Panc1 (cell line): Measurements from ENCODE around the gene LRMDA. TPM values are rescaled to one million over a fixed set of nuclear protein-coding genes. Genes with fewer than 3 reads are reported as not detected.

Source experiments
- ATAC-seq: fragments of 200-7000 bp; cut with Tn5 transposase; 2 replicates; pipeline ENCODE4 v1.9.1; 2020; ENCODE audit warnings: mild to moderate bottlenecking, moderate library complexity
- BruUV-seq: library from RNA; stranded (reverse); fragments of 400-500 nt; replicated peaks from 2 replicates; lab custom pipeline; 2021; lab: Mats Ljungman, UMichigan
- CTCF ChIA-PET: fragments of 300-600 bp; sonication (Branson Sonifier 250); formaldehyde crosslinking; loops from one replicate; lab custom pipeline; 2022; ENCODE audit warnings: antibody characterized with exemption; lab: Charles Lee
- POLR2A ChIA-PET: fragments of 300-600 bp; sonication (Branson Sonifier 250); formaldehyde crosslinking; loops from one replicate; lab custom pipeline; 2022; ENCODE audit warnings: antibody characterized with exemption; lab: Charles Lee
- DNase-seq: peaks from one replicate; pipeline ENCODE4 v3.0.0-alpha.2; 2010; ENCODE audit warnings: low read depth, low spot score
- H3K27ac ChIP-seq: 2 replicates; pipeline ENCODE4 v1.5.1; 2011; ENCODE audit warnings: mild to moderate bottlenecking, low read length, inconsistent platforms
- H3K27me3 ChIP-seq: fragments of 200-500 bp; sonication (Bioruptor generic); 2 replicates; pipeline ENCODE4 v1.6.0; 2014; ENCODE audit warnings: low read length, inconsistent platforms; ENCODE audit not compliant: control insufficient read depth, insufficient read depth
- H3K36me3 ChIP-seq: fragments of 200-500 bp; sonication (Bioruptor generic); 2 replicates; pipeline ENCODE4 v1.5.1; 2014; ENCODE audit warnings: inconsistent platforms, mild to moderate bottlenecking, low read length, moderate library complexity; ENCODE audit not compliant: control insufficient read depth, insufficient read depth
- H3K4me1 ChIP-seq: 2 replicates; pipeline ENCODE4 v1.5.1; 2011; ENCODE audit warnings: inconsistent platforms, mild to moderate bottlenecking, low read length, moderate library complexity; ENCODE audit not compliant: control insufficient read depth, insufficient read depth
- H3K4me3 ChIP-seq, 2 experiments: 2 replicates each; pipeline ENCODE4 v1.5.1; 2011 to 2012; ENCODE audit warnings: low read depth in 2 of 2, low read length in 2 of 2, mild to moderate bottlenecking in 2 of 2, inconsistent platforms in 1 of 2, moderate library complexity in 1 of 2
- H3K9me3 ChIP-seq: fragments of 200-500 bp; sonication (Bioruptor generic); 2 replicates; pipeline ENCODE4 v1.5.1; 2014; ENCODE audit warnings: low read depth, mild to moderate bottlenecking, inconsistent platforms, low read length, moderate library complexity; ENCODE audit not compliant: control insufficient read depth, insufficient read depth
- CTCF ChIP-seq: fragments of 450-650 bp; IDR thresholded peaks from 2 replicates; pipeline ENCODE4 v1.5.1; 2017; ENCODE audit warnings: mild to moderate bottlenecking
- POLR2AphosphoS5 ChIP-seq: IDR thresholded peaks from 2 replicates; pipeline ENCODE4 v1.6.1; 2012; ENCODE audit warnings: mild to moderate bottlenecking, low read depth, low read length, moderate library complexity
- REST ChIP-seq, 2 experiments: IDR thresholded peaks; 2 replicates each; pipeline ENCODE4 v1.6.1; 2011 to 2012; ENCODE audit warnings: low read depth in 2 of 2, control low read depth in 1 of 2, low read length in 1 of 2, mild to moderate bottlenecking in 1 of 2, moderate library complexity in 1 of 2; ENCODE audit not compliant: insufficient read depth in 1 of 2
- SIN3A ChIP-seq: IDR thresholded peaks from 2 replicates; pipeline ENCODE4 v1.6.1; 2012; ENCODE audit warnings: low read depth, mild to moderate bottlenecking, low read length, moderate library complexity, borderline replicate concordance; ENCODE audit not compliant: insufficient read depth
- TCF7L2 ChIP-seq: IDR thresholded peaks from 2 replicates; pipeline ENCODE4 v1.6.1; 2011; ENCODE audit warnings: mild to moderate bottlenecking, low read depth, low read length, inconsistent platforms
- in situ Hi-C: cut with HindIII; loops from 2 replicates; pipeline ENCODE4 v1.10.0; 2016; ENCODE audit warnings: low sequenced_read_pairs, low pct_unique_long_range_greater_than_20kb
- intact Hi-C: fragments of 100-400 bp; cut with micrococcal nuclease; formaldehyde crosslinking; loops from one replicate; pipeline ENCODE4 v1.10.0; 2022; ENCODE audit not compliant: unreplicated experiment
- total RNA-seq: library from RNA; stranded (reverse); gene quantifications from one replicate; pipeline ENCODE4 v1.2.1, GENCODE V29; 2021; ENCODE audit not compliant: unreplicated experiment

LRMDA gene
- total RNA-seq, 1 experiment from 2014 or later: 1.2 TPM

GRCh38 chr10:76394707-76395042 lies 963.3 kb downstream of the LRMDA start:
- H3K9me3 ChIP-seq: no peaks in the 10 kb centered on the region
- no peak overlapping the region for H3K4me3 ChIP-seq
- ATAC-seq (no peak), DNase-seq (no peak)
- intact Hi-C loops: no loop called here
- CTCF ChIA-PET: no interaction called here
- no peaks in the 10 kb centered on the region for H3K36me3 ChIP-seq
- TF ChIP-seq POLR2AphosphoS5: no peak
- no peak for TF ChIP-seq TCF7L2
- no peak for TF ChIP-seq REST (IDR thresholded peaks at IDR 0.05; ENCODE audit: insufficient read depth in 1 of 2, low read depth in 2 of 2, low read length in 1 of 2)
- no peak for TF ChIP-seq SIN3A
- TF ChIP-seq CTCF: no peak
- in situ Hi-C loops: no loop called here
- POLR2A ChIA-PET: no interaction called here
- BruUV-seq: no TSS peak
- H3K27ac ChIP-seq: no peak overlapping the region
- H3K27me3 ChIP-seq: no peaks in the 10 kb centered on the region
- H3K4me1 ChIP-seq: no peaks in the 10 kb centered on the region

- CTCF ChIA-PET: no interaction called here
- no TSS peak for BruUV-seq
- Histone ChIP-seq H3K9me3 (no peaks in the 10 kb centered on the region), H3K36me3 (no peaks in the 10 kb centered on the region), H3K27me3 (no peaks in the 10 kb centered on the region), H3K27ac (no peak overlapping the region), H3K4me1 (no peaks in the 10 kb centered on the region), H3K4me3 (no peak overlapping the region)
- in situ Hi-C loops: no loop called here
- ATAC-seq (no peak), DNase-seq (no peak)
- TF ChIP-seq TCF7L2 (no peak), CTCF (no peak), REST (IDR thresholded peaks at IDR 0.05; ENCODE audit: insufficient read depth in 1 of 2, low read depth in 2 of 2, low read length in 1 of 2) (no peak), SIN3A (no peak), POLR2AphosphoS5 (no peak)
- POLR2A ChIA-PET: no interaction called here
- intact Hi-C loops: no loop called here
These were observed 963.8 kb downstream of the LRMDA start for GRCh38 chr10:76395251-76395650.
